ENCODE data around the gene MAGEA9B. TPM values are rescaled to one million over a fixed set of nuclear protein-coding genes. Genes with fewer than 3 reads are reported as not detected.
"Not testable (repeated sequence)": the region's sequence is repeated elsewhere in the genome, so short reads cannot be mapped to it uniquely, and the experiment has no call there.

The MAGEA9B gene
- under 1 TPM in 1 of 4 donors, not detected in 3; 0.08 TPM for polyA plus RNA-seq (ENCODE audit: insufficient read length in 4 of 4)

- not testable (repeated sequence) for DNase-seq (ENCODE audit: low read depth in 4 of 4, low spot score in 3 of 4)
Measured at GRCh38 chrX:149587359-149587758, at the start of gene MAGEA9B. TSS of gene MAGEA9B (minus strand) at chrX:149587459. CDS start at chrX:149583179, 4,280 bp downstream.

GRCh38 chrX:149633511-149633910 is 46.3 kb upstream of the MAGEA9B start:
- DNase-seq (ENCODE audit: low read depth in 4 of 4, low spot score in 3 of 4): no peak

- peak in 2 of 4 donors; percentile 23 to 28 for DNase-seq (ENCODE audit: low read depth in 4 of 4, low spot score in 3 of 4)
Measured at GRCh38 chrX:149631234-149632165, 44.2 kb upstream of the MAGEA9B start, which contains the start of gene TMEM185A. TSS of gene TMEM185A (minus strand) at chrX:149631792. CDS start at chrX:149631580, 212 bp downstream.

GRCh38 chrX:149630681-149631233 is 43.5 kb upstream of the MAGEA9B start:
- DNase-seq (ENCODE audit: low read depth in 4 of 4, low spot score in 3 of 4): no peak

GRCh38 chrX:149629730-149630387 is 42.6 kb upstream of the MAGEA9B start:
- no peak for DNase-seq (ENCODE audit: low read depth in 4 of 4, low spot score in 3 of 4)

GRCh38 chrX:149628768-149629167 is 41.5 kb upstream of the MAGEA9B start:
- no peak for DNase-seq (ENCODE audit: low read depth in 4 of 4, low spot score in 3 of 4)

- DNase-seq (ENCODE audit: low read depth in 4 of 4, low spot score in 3 of 4): no peak
Measured at GRCh38 chrX:149628280-149628679, 41.0 kb upstream of the MAGEA9B start.

- not testable (repeated sequence) for DNase-seq (ENCODE audit: low read depth in 4 of 4, low spot score in 3 of 4)
Measured at GRCh38 chrX:149626829-149627228, 39.6 kb upstream of the MAGEA9B start.

GRCh38 chrX:149619662-149620061 is 32.4 kb upstream of the MAGEA9B start:
- DNase-seq (ENCODE audit: low read depth in 4 of 4, low spot score in 3 of 4): not testable (repeated sequence)

- no peak for DNase-seq (ENCODE audit: low read depth in 4 of 4, low spot score in 3 of 4)
Measured at GRCh38 chrX:149618871-149619270, 31.6 kb upstream of the MAGEA9B start.

GRCh38 chrX:149611623-149612175 is 24.4 kb upstream of the MAGEA9B start:
- DNase-seq (ENCODE audit: low read depth in 4 of 4, low spot score in 3 of 4): no peak

- no peak for DNase-seq (ENCODE audit: low read depth in 4 of 4, low spot score in 3 of 4)
Measured at GRCh38 chrX:149610511-149610910, 23.3 kb upstream of the MAGEA9B start.

GRCh38 chrX:149607699-149608098 is 20.4 kb upstream of the MAGEA9B start:
- DNase-seq (ENCODE audit: low read depth in 4 of 4, low spot score in 3 of 4): no peak

GRCh38 chrX:149605248-149605885 is 18.1 kb upstream of the MAGEA9B start:
- DNase-seq (ENCODE audit: low read depth in 4 of 4, low spot score in 3 of 4): not testable (repeated sequence)

GRCh38 chrX:149598603-149599002 is 11.3 kb upstream of the MAGEA9B start:
- not testable (repeated sequence) for DNase-seq (ENCODE audit: low read depth in 4 of 4, low spot score in 3 of 4)

- not testable (repeated sequence) for DNase-seq (ENCODE audit: low read depth in 4 of 4, low spot score in 3 of 4)
Measured at GRCh38 chrX:149595943-149596342, 8.7 kb upstream of the MAGEA9B start.

GRCh38 chrX:149595214-149595613 is 8.0 kb upstream of the MAGEA9B start, which contains the start of gene HSFX2:
TSS of gene HSFX2 (minus strand) at chrX:149595314. CDS start at chrX:149594700, 614 bp downstream.
- not testable (repeated sequence) for DNase-seq (ENCODE audit: low read depth in 4 of 4, low spot score in 3 of 4)

GRCh38 chrX:149590993-149591392 is 3.7 kb upstream of the MAGEA9B start:
- not testable (repeated sequence) for DNase-seq (ENCODE audit: low read depth in 4 of 4, low spot score in 3 of 4)

- DNase-seq (ENCODE audit: low read depth in 4 of 4, low spot score in 3 of 4): not testable (repeated sequence)
Measured at GRCh38 chrX:149585631-149586030, 1.6 kb downstream of the MAGEA9B start.

GRCh38 chrX:149573456-149573855 is 13.8 kb downstream of the MAGEA9B start:
- DNase-seq (ENCODE audit: low read depth in 4 of 4, low spot score in 3 of 4): not testable (repeated sequence)

All from right renal pelvis (tissue), 4 donors.